Measurements from ENCODE around the gene TTLL6.
"Not testable (repeated sequence)": the region's sequence is repeated elsewhere in the genome, so short reads cannot be mapped to it uniquely, and the experiment has no call there.

The TTLL6 gene

GRCh38 chr17:48816438-48816773, 623 bp downstream of the TTLL6 start:
- Histone ChIP-seq H3K27me3 (ENCODE audit: control insufficient read depth in 2 of 2, insufficient read depth in 2 of 2, low read length in 2 of 2) (no peaks in the 10 kb centered on the region), H3K4me1 (ENCODE audit: control insufficient read depth in 2 of 2, insufficient read depth in 2 of 2, low read length in 2 of 2) (peaks cover 14 to 22% of the 10 kb centered on the region in 2 donors), H3K36me3 (ENCODE audit: control insufficient read depth in 2 of 2, insufficient read depth in 2 of 2, low read length in 2 of 2) (no peaks in the 10 kb centered on the region), H3K27ac (ENCODE audit: low read depth in 2 of 2, low read length in 2 of 2) (peak overlapping the region; percentile 52 to 69), H3K9ac (ENCODE audit: low read depth in 1 of 2, low read length in 2 of 2) (peak overlapping the region; percentile 75 to 80), H3K9me3 (ENCODE audit: control insufficient read depth in 2 of 2, low read length in 2 of 2) (no peaks in the 10 kb centered on the region), H3K4me3 (ENCODE audit: low read length in 2 of 2) (peak overlapping the region; percentile 70 to 71)

GRCh38 chr17:48815311-48815710, 1.7 kb downstream of the TTLL6 start:
- H3K27ac ChIP-seq (ENCODE audit: low read depth in 2 of 2, low read length in 2 of 2) = no peak overlapping the region
- H3K4me3 ChIP-seq (ENCODE audit: low read length in 2 of 2) = no peak overlapping the region
- H3K27me3 ChIP-seq (ENCODE audit: control insufficient read depth in 2 of 2, insufficient read depth in 2 of 2, low read length in 2 of 2) = no peaks in the 10 kb centered on the region
- H3K9ac ChIP-seq (ENCODE audit: low read depth in 1 of 2, low read length in 2 of 2) = no peak overlapping the region
- H3K9me3 ChIP-seq (ENCODE audit: control insufficient read depth in 2 of 2, low read length in 2 of 2) = no peaks in the 10 kb centered on the region
- H3K4me1 ChIP-seq (ENCODE audit: control insufficient read depth in 2 of 2, insufficient read depth in 2 of 2, low read length in 2 of 2) = peaks cover 15 to 28% of the 10 kb centered on the region in 2 donors
- H3K36me3 ChIP-seq (ENCODE audit: control insufficient read depth in 2 of 2, insufficient read depth in 2 of 2, low read length in 2 of 2) = no peaks in the 10 kb centered on the region

- Histone ChIP-seq H3K4me3 (ENCODE audit: low read length in 2 of 2) (no peak overlapping the region), H3K36me3 (ENCODE audit: control insufficient read depth in 2 of 2, insufficient read depth in 2 of 2, low read length in 2 of 2) (no peaks in the 10 kb centered on the region), H3K9ac (ENCODE audit: low read depth in 1 of 2, low read length in 2 of 2) (no peak overlapping the region), H3K9me3 (ENCODE audit: control insufficient read depth in 2 of 2, low read length in 2 of 2) (no peaks in the 10 kb centered on the region), H3K27me3 (ENCODE audit: control insufficient read depth in 2 of 2, insufficient read depth in 2 of 2, low read length in 2 of 2) (no peaks in the 10 kb centered on the region), H3K27ac (ENCODE audit: low read depth in 2 of 2, low read length in 2 of 2) (no peak overlapping the region), H3K4me1 (ENCODE audit: control insufficient read depth in 2 of 2, insufficient read depth in 2 of 2, low read length in 2 of 2) (peaks cover 18 to 34% of the 10 kb centered on the region in 2 donors)
These were observed 2.5 kb downstream of the TTLL6 start for GRCh38 chr17:48814504-48814903.

- H3K4me3 ChIP-seq (ENCODE audit: low read length in 2 of 2) = no peak overlapping the region
- peak overlapping the region in 1 of 2 donors; percentile 30 for H3K9ac ChIP-seq (ENCODE audit: low read depth in 1 of 2, low read length in 2 of 2)
- H3K36me3 ChIP-seq (ENCODE audit: control insufficient read depth in 2 of 2, insufficient read depth in 2 of 2, low read length in 2 of 2) = no peaks in the 10 kb centered on the region
- peak overlapping the region; percentile 83 to 84 for H3K27ac ChIP-seq (ENCODE audit: low read depth in 2 of 2, low read length in 2 of 2)
- H3K9me3 ChIP-seq (ENCODE audit: control insufficient read depth in 2 of 2, low read length in 2 of 2) = no peaks in the 10 kb centered on the region
- peaks cover 15 to 39% of the 10 kb centered on the region in 2 donors for H3K4me1 ChIP-seq (ENCODE audit: control insufficient read depth in 2 of 2, insufficient read depth in 2 of 2, low read length in 2 of 2)
- no peaks in the 10 kb centered on the region for H3K27me3 ChIP-seq (ENCODE audit: control insufficient read depth in 2 of 2, insufficient read depth in 2 of 2, low read length in 2 of 2)
These were observed 5.0 kb downstream of the TTLL6 start for GRCh38 chr17:48812001-48812400.

GRCh38 chr17:48809182-48809581, 7.8 kb downstream of the TTLL6 start:
- Histone ChIP-seq H3K27me3 (ENCODE audit: control insufficient read depth in 2 of 2, insufficient read depth in 2 of 2, low read length in 2 of 2) (no peaks in the 10 kb centered on the region), H3K4me1 (ENCODE audit: control insufficient read depth in 2 of 2, insufficient read depth in 2 of 2, low read length in 2 of 2) (peaks cover 12 to 44% of the 10 kb centered on the region in 2 donors), H3K9ac (ENCODE audit: low read depth in 1 of 2, low read length in 2 of 2) (no peak overlapping the region), H3K36me3 (ENCODE audit: control insufficient read depth in 2 of 2, insufficient read depth in 2 of 2, low read length in 2 of 2) (no peaks in the 10 kb centered on the region), H3K4me3 (ENCODE audit: low read length in 2 of 2) (no peak overlapping the region), H3K27ac (ENCODE audit: low read depth in 2 of 2, low read length in 2 of 2) (peak overlapping the region; percentile 85 to 90), H3K9me3 (ENCODE audit: control insufficient read depth in 2 of 2, low read length in 2 of 2) (no peaks in the 10 kb centered on the region)

GRCh38 chr17:48804936-48805411, 12.1 kb downstream of the TTLL6 start:
- H3K9me3 ChIP-seq (ENCODE audit: control insufficient read depth in 2 of 2, low read length in 2 of 2) = no peaks in the 10 kb centered on the region
- no peak overlapping the region for H3K4me3 ChIP-seq (ENCODE audit: low read length in 2 of 2)
- H3K27me3 ChIP-seq (ENCODE audit: control insufficient read depth in 2 of 2, insufficient read depth in 2 of 2, low read length in 2 of 2) = no peaks in the 10 kb centered on the region
- peak overlapping the region in 1 of 2 donors; percentile 70 for H3K27ac ChIP-seq (ENCODE audit: low read depth in 2 of 2, low read length in 2 of 2)
- no peaks in the 10 kb centered on the region for H3K36me3 ChIP-seq (ENCODE audit: control insufficient read depth in 2 of 2, insufficient read depth in 2 of 2, low read length in 2 of 2)
- peak overlapping the region in 1 of 2 donors; percentile 45 for H3K9ac ChIP-seq (ENCODE audit: low read depth in 1 of 2, low read length in 2 of 2)
- peaks cover 33 to 51% of the 10 kb centered on the region in 2 donors for H3K4me1 ChIP-seq (ENCODE audit: control insufficient read depth in 2 of 2, insufficient read depth in 2 of 2, low read length in 2 of 2)

GRCh38 chr17:48800626-48801217, 16.3 kb downstream of the TTLL6 start:
- Histone ChIP-seq H3K27me3 (ENCODE audit: control insufficient read depth in 2 of 2, insufficient read depth in 2 of 2, low read length in 2 of 2) (peaks cover 0 to 2% of the 10 kb centered on the region in 2 donors), H3K9ac (ENCODE audit: low read depth in 1 of 2, low read length in 2 of 2) (peak overlapping the region in 1 of 2 donors; percentile 38), H3K27ac (ENCODE audit: low read depth in 2 of 2, low read length in 2 of 2) (peak overlapping the region; percentile 79 to 82), H3K9me3 (ENCODE audit: control insufficient read depth in 2 of 2, low read length in 2 of 2) (no peaks in the 10 kb centered on the region), H3K4me3 (ENCODE audit: low read length in 2 of 2) (peak overlapping the region in 1 of 2 donors; percentile 6), H3K4me1 (ENCODE audit: control insufficient read depth in 2 of 2, insufficient read depth in 2 of 2, low read length in 2 of 2) (peaks cover 57 to 63% of the 10 kb centered on the region in 2 donors), H3K36me3 (ENCODE audit: control insufficient read depth in 2 of 2, insufficient read depth in 2 of 2, low read length in 2 of 2) (no peaks in the 10 kb centered on the region)

- Histone ChIP-seq H3K4me3 (ENCODE audit: low read length in 2 of 2) (no peak overlapping the region), H3K9me3 (ENCODE audit: control insufficient read depth in 2 of 2, low read length in 2 of 2) (no peaks in the 10 kb centered on the region), H3K27me3 (ENCODE audit: control insufficient read depth in 2 of 2, insufficient read depth in 2 of 2, low read length in 2 of 2) (peaks cover 0 to 2% of the 10 kb centered on the region in 2 donors), H3K36me3 (ENCODE audit: control insufficient read depth in 2 of 2, insufficient read depth in 2 of 2, low read length in 2 of 2) (no peaks in the 10 kb centered on the region), H3K9ac (ENCODE audit: low read depth in 1 of 2, low read length in 2 of 2) (peak overlapping the region; percentile 14 to 57), H3K27ac (ENCODE audit: low read depth in 2 of 2, low read length in 2 of 2) (peak overlapping the region; percentile 79 to 82), H3K4me1 (ENCODE audit: control insufficient read depth in 2 of 2, insufficient read depth in 2 of 2, low read length in 2 of 2) (peaks cover 58 to 62% of the 10 kb centered on the region in 2 donors)
These were observed 17.8 kb downstream of the TTLL6 start for GRCh38 chr17:48799069-48799723.

GRCh38 chr17:48796163-48796522, 20.9 kb downstream of the TTLL6 start:
- not testable (repeated sequence) for H3K9ac ChIP-seq (ENCODE audit: low read depth in 1 of 2, low read length in 2 of 2); H3K27me3 ChIP-seq (ENCODE audit: control insufficient read depth in 2 of 2, insufficient read depth in 2 of 2, low read length in 2 of 2); H3K9me3 ChIP-seq (ENCODE audit: control insufficient read depth in 2 of 2, low read length in 2 of 2); H3K4me3 ChIP-seq (ENCODE audit: low read length in 2 of 2); H3K36me3 ChIP-seq (ENCODE audit: control insufficient read depth in 2 of 2, insufficient read depth in 2 of 2, low read length in 2 of 2)
- H3K4me1 ChIP-seq (ENCODE audit: control insufficient read depth in 2 of 2, insufficient read depth in 2 of 2, low read length in 2 of 2) = peaks cover 52 to 60% of the 10 kb centered on the region in 2 donors
- peak overlapping the region; percentile 59 to 75 for H3K27ac ChIP-seq (ENCODE audit: low read depth in 2 of 2, low read length in 2 of 2)

GRCh38 chr17:48795444-48796162, 21.4 kb downstream of the TTLL6 start:
- Histone ChIP-seq H3K4me1 (ENCODE audit: control insufficient read depth in 2 of 2, insufficient read depth in 2 of 2, low read length in 2 of 2) (peaks cover 52 to 60% of the 10 kb centered on the region in 2 donors), H3K4me3 (ENCODE audit: low read length in 2 of 2) (no peak overlapping the region), H3K9me3 (ENCODE audit: control insufficient read depth in 2 of 2, low read length in 2 of 2) (no peaks in the 10 kb centered on the region), H3K9ac (ENCODE audit: low read depth in 1 of 2, low read length in 2 of 2) (peak overlapping the region in 1 of 2 donors; percentile 52), H3K27me3 (ENCODE audit: control insufficient read depth in 2 of 2, insufficient read depth in 2 of 2, low read length in 2 of 2) (peaks cover 0 to 2% of the 10 kb centered on the region in 2 donors), H3K36me3 (ENCODE audit: control insufficient read depth in 2 of 2, insufficient read depth in 2 of 2, low read length in 2 of 2) (no peaks in the 10 kb centered on the region), H3K27ac (ENCODE audit: low read depth in 2 of 2, low read length in 2 of 2) (peak overlapping the region; percentile 59 to 75)
